H1 (cell line): Measurements from ENCODE around the gene PTMA. TPM values are rescaled to one million over a fixed set of nuclear protein-coding genes. Genes with fewer than 3 reads are reported as not detected.

ENCODE experiments used
- ATF2 ChIP-seq: IDR thresholded peaks from 2 replicates; pipeline ENCODE4 v1.6.1; 2012; ENCODE audit warnings: low read length, inconsistent platforms
- POLR2A ChIP-seq, 2 experiments: IDR thresholded peaks; 1 replicate in 1 of 2; 2 replicates in 1 of 2; pipeline ENCODE4 v1.6.1; 2011; ENCODE audit warnings: low read depth in 2 of 2, low read length in 2 of 2, mild to moderate bottlenecking in 2 of 2; ENCODE audit errors: control extremely low read depth in 1 of 2
- SP4 ChIP-seq: IDR thresholded peaks from 2 replicates; pipeline ENCODE4 v1.6.1; 2012; ENCODE audit warnings: low read length, inconsistent platforms
- polyA plus RNA-seq, 7 experiments: library from polyadenylated mRNA; depleted of rRNA in 3 of 7; stranded (reverse) in 5 of 7; unstranded in 2 of 7; fragments of >200 nt in 5 of 7; fragments of 200-250 nt in 2 of 7; gene quantifications; 1 replicate in 5 of 7; 2 replicates in 1 of 7; 4 replicates in 1 of 7; pipeline versions ENCODE4 v1.2.1 to v1.2.3, GENCODE V29; 2011 to 2013; ENCODE audit warnings: missing spikeins in 2 of 7, mixed read lengths in 2 of 7
- total RNA-seq: library from RNA; stranded (reverse); fragmentation: NEBNext Ultra II Directional; extraction: Animal tissue kit (Norgen Biotek cat#: 25700); gene quantifications from 2 replicates; pipeline ENCODE4 v1.2.1, GENCODE V29; 2021

Gene PTMA
- total and polyA plus RNA-seq, 2 of the 8 experiments (the other 6 are each of a cell fraction or from before 2014, with no cell fraction given) = 683 to 2,680 TPM

GRCh38 chr2:231687133-231687852 is 21.0 kb upstream of the PTMA start (continued):
- TF ChIP-seq SP4 = no peak
- no peak for TF ChIP-seq ATF2
- peak in 1 of 2 experiments; percentile 79; a peak in 2 of 3 replicates for TF ChIP-seq POLR2A (IDR thresholded peaks at IDR 0.05; ENCODE audit: control extremely low read depth in 1 of 2, low read depth in 2 of 2, low read length in 2 of 2)
